ENCODE measurements around the gene CCDC70.

CCDC70 gene

GRCh38 chr13:51831519-51831918 is 30.2 kb upstream of the CCDC70 start:
- no peak for DNase-seq

GRCh38 chr13:51832471-51833152 is 29.2 kb upstream of the CCDC70 start:
- no peak for DNase-seq

- no peak for DNase-seq
Observed at GRCh38 chr13:51833980-51834379, 27.8 kb upstream of the CCDC70 start.

GRCh38 chr13:51834581-51835171 is 27.1 kb upstream of the CCDC70 start:
- DNase-seq: no peak

- DNase-seq: no peak
Observed at GRCh38 chr13:51837016-51837415, 24.8 kb upstream of the CCDC70 start.

GRCh38 chr13:51838240-51838846 is 23.4 kb upstream of the CCDC70 start:
- DNase-seq: no peak

- no peak for DNase-seq
Observed at GRCh38 chr13:51839711-51840540, 21.8 kb upstream of the CCDC70 start.

- no peak for DNase-seq
Observed at GRCh38 chr13:51840917-51841316, 20.9 kb upstream of the CCDC70 start.

- DNase-seq: no peak
Observed at GRCh38 chr13:51841732-51842131, 20.0 kb upstream of the CCDC70 start.

GRCh38 chr13:51843529-51843928 is 18.2 kb upstream of the CCDC70 start:
- DNase-seq: no peak

GRCh38 chr13:51844862-51845573 is 16.8 kb upstream of the CCDC70 start, which contains the start of gene TMEM272:
Gene TMEM272 (minus strand): TSS chr13:51845177. CDS start chr13:51838530, 6,647 bp downstream.
- no peak for DNase-seq

GRCh38 chr13:51845574-51846318 is 16.0 kb upstream of the CCDC70 start:
- DNase-seq: no peak

GRCh38 chr13:51846756-51847155 is 15.0 kb upstream of the CCDC70 start:
- no peak for DNase-seq

- no peak for DNase-seq
Observed at GRCh38 chr13:51848674-51849073, 13.1 kb upstream of the CCDC70 start.

- no peak for DNase-seq
Observed at GRCh38 chr13:51849145-51850101, 12.3 kb upstream of the CCDC70 start.

- DNase-seq: no peak
Observed at GRCh38 chr13:51856027-51856736, 5.6 kb upstream of the CCDC70 start.

- no peak for DNase-seq
Observed at GRCh38 chr13:51856998-51857397, 4.8 kb upstream of the CCDC70 start.

GRCh38 chr13:51858433-51859247 is 3.1 kb upstream of the CCDC70 start:
- no peak for DNase-seq

GRCh38 chr13:51862957-51863356 is 1.2 kb downstream of the CCDC70 start:
- no peak for DNase-seq

All from SIG-M5 (cell line).